K562 (cell line): Measurements from ENCODE around the gene CNIH4. TPM values are rescaled to one million over a fixed set of nuclear protein-coding genes. Genes with fewer than 3 reads are reported as not detected.

Experiments
- ATF7 ChIP-seq: fragments of 450-650 bp; IDR thresholded peaks from 2 replicates; pipeline ENCODE4 v1.7.1; 2014; ENCODE audit warnings: mild to moderate bottlenecking, moderate library complexity
- BCOR ChIP-seq: fragments of 450-650 bp; IDR thresholded peaks from 2 replicates; pipeline ENCODE4 v1.6.1; 2016
- BRD9 ChIP-seq: fragments of 450-650 bp; IDR thresholded peaks from 2 replicates; pipeline ENCODE4 v1.6.1; 2018; ENCODE audit warnings: low read depth; ENCODE audit not compliant: partially characterized antibody
- CBFA2T2 ChIP-seq: fragments of 450-650 bp; conservative IDR thresholded peaks from 2 replicates; pipeline ENCODE4 v1.6.1; 2017; ENCODE audit warnings: mild to moderate bottlenecking
- COPS2 ChIP-seq: fragments of 450-650 bp; conservative IDR thresholded peaks from 2 replicates; pipeline ENCODE4 v1.6.1; 2016; ENCODE audit warnings: mild to moderate bottlenecking, moderate library complexity
- FIP1L1 ChIP-seq: fragments of 200-400 bp; formaldehyde crosslinking; IDR thresholded peaks from 2 replicates; pipeline ENCODE4 v1.6.1; 2018; ENCODE audit warnings: mild to moderate bottlenecking, low read depth, low read length; ENCODE audit not compliant: poor library complexity, severe bottlenecking
- FOXA1 ChIP-seq: fragments of 450-650 bp; IDR thresholded peaks from 2 replicates; pipeline ENCODE4 v1.6.1; 2016; ENCODE audit warnings: mild to moderate bottlenecking, borderline replicate concordance
- GATA2 ChIP-seq: sonication (generic); formaldehyde crosslinking; IDR thresholded peaks from 2 replicates; pipeline ENCODE4 v1.4.0; 2020; ENCODE audit warnings: mild to moderate bottlenecking, missing genetic modification reagents
- JUN ChIP-seq, 2 experiments: sonication (generic) in 1 of 2; formaldehyde crosslinking in 1 of 2; IDR thresholded peaks; 2 replicates each; pipeline versions ENCODE4 v1.6.1 to v1.8.0; 2012 to 2022; ENCODE audit warnings: borderline replicate concordance in 2 of 2, mild to moderate bottlenecking in 2 of 2, improper control_type of control experiment in 1 of 2, low read depth in 1 of 2, low read length in 1 of 2, missing genetic modification reagents in 1 of 2
- LCOR ChIP-seq: sonication (generic); formaldehyde crosslinking; IDR thresholded peaks from 2 replicates; pipeline ENCODE4 v1.8.0; 2022; ENCODE audit warnings: mild to moderate bottlenecking, missing genetic modification reagents
- MEIS2 ChIP-seq: fragments of 450-650 bp; IDR thresholded peaks from 2 replicates; pipeline ENCODE4 v1.6.1; 2014; ENCODE audit warnings: mild to moderate bottlenecking; ENCODE audit not compliant: partially characterized antibody
- NCOA1 ChIP-seq: fragments of 450-650 bp; IDR thresholded peaks from 2 replicates; pipeline ENCODE4 v1.6.1; 2016; ENCODE audit warnings: low read depth
- PHB2 ChIP-seq: fragments of 450-650 bp; IDR thresholded peaks from 2 replicates; pipeline ENCODE4 v1.6.1; 2017; ENCODE audit warnings: low read depth
- PURB ChIP-seq: sonication (generic); formaldehyde crosslinking; IDR thresholded peaks from 2 replicates; pipeline ENCODE4 v1.9.0; 2021; ENCODE audit warnings: low read depth, mild to moderate bottlenecking, missing genetic modification reagents
- RFX7 ChIP-seq: fragments of 250-450 bp; sonication (Bioruptor Pico); IDR thresholded peaks from 2 replicates; pipeline ENCODE4 v1.5.1; 2021; ENCODE audit warnings: mild to moderate bottlenecking
- SMAD4 ChIP-seq: fragments of 250-450 bp; sonication (Bioruptor Pico); conservative IDR thresholded peaks from 2 replicates; pipeline ENCODE4 v1.8.0; 2021; ENCODE audit warnings: inconsistent platforms, mild to moderate bottlenecking, moderate library complexity
- ZFP36 ChIP-seq: fragments of 150-350 bp; IDR thresholded peaks from 2 replicates; pipeline ENCODE4 v1.6.1; 2018; ENCODE audit warnings: low read length, low read depth; ENCODE audit not compliant: partially characterized antibody
- ZKSCAN3 ChIP-seq: fragments of 250-450 bp; sonication (Bioruptor Pico); IDR thresholded peaks from 2 replicates; pipeline ENCODE4 v1.4.0; 2020
- ZNF561 ChIP-seq: fragments of 450-650 bp; formaldehyde crosslinking; conservative IDR thresholded peaks from 2 replicates; pipeline ENCODE4 v1.4.0; 2020; ENCODE audit warnings: mild to moderate bottlenecking, moderate library complexity
- ZNF644 ChIP-seq: fragments of 200-800 bp; sonication (Bioruptor generic); IDR thresholded peaks from 2 replicates; pipeline ENCODE4 v1.6.1; 2016; ENCODE audit warnings: low read depth, missing genetic modification characterization, missing compliant biosample characterization
- polyA plus RNA-seq, 8 experiments: library from polyadenylated mRNA; depleted of rRNA in 4 of 8; stranded (reverse) in 5 of 8; unstranded in 3 of 8; fragments of >200 nt; fragmentation: Nextera tagmentation in 2 of 8; fragmentation: Illumina TruSeq in 1 of 8; extraction: Ambion mirVana in 2 of 8; extraction: Trizol in 1 of 8; gene quantifications; 2 replicates each; pipeline versions ENCODE4 v1.2.1 to v1.2.3, GENCODE V29; 2011 to 2014; ENCODE audit warnings: inconsistent platforms in 1 of 8, missing spikeins in 1 of 8
- total RNA-seq, 7 experiments: library from RNA; depleted of rRNA in 6 of 7; stranded (reverse); fragments of >200 nt in 6 of 7; fragmentation: Illumina TruSeq in 2 of 7; extraction: Trizol in 2 of 7; gene quantifications; 2 replicates each; pipeline versions ENCODE4 v1.2.1 to v1.2.3, GENCODE V29; 2011 to 2021; ENCODE audit warnings: low replicate concordance in 1 of 7
- TF ChIP-seq, protein P1 (sequence below): fragments of 450-650 bp; IDR thresholded peaks from 2 replicates; pipeline ENCODE4 v1.6.1; 2016; ENCODE audit warnings: low read depth, mild to moderate bottlenecking, moderate library complexity
- TF ChIP-seq, protein P2 (sequence below): conservative IDR thresholded peaks from 2 replicates; pipeline ENCODE4 v1.6.1; 2011; ENCODE audit warnings: low read depth, mild to moderate bottlenecking, low read length; ENCODE audit not compliant: control insufficient read depth
- TF ChIP-seq, protein P3 (sequence below), 2 experiments: fragments of 450-650 bp in 1 of 2; sonication (generic) in 1 of 2; formaldehyde crosslinking in 1 of 2; IDR thresholded peaks in 1 of 2; conservative IDR thresholded peaks in 1 of 2; 2 replicates each; pipeline versions ENCODE4 v1.6.1 to v1.8.1; 2016 to 2023; ENCODE audit warnings: mild to moderate bottlenecking in 2 of 2, moderate library complexity in 2 of 2, inconsistent platforms in 1 of 2, missing genetic modification reagents in 1 of 2

The CNIH4 gene
- total and polyA plus RNA-seq, 9 of the 15 experiments (the other 6 are each of a cell fraction or from before 2014, with no cell fraction given) = 41.3 to 266 (median 61.1) TPM

DNA sequence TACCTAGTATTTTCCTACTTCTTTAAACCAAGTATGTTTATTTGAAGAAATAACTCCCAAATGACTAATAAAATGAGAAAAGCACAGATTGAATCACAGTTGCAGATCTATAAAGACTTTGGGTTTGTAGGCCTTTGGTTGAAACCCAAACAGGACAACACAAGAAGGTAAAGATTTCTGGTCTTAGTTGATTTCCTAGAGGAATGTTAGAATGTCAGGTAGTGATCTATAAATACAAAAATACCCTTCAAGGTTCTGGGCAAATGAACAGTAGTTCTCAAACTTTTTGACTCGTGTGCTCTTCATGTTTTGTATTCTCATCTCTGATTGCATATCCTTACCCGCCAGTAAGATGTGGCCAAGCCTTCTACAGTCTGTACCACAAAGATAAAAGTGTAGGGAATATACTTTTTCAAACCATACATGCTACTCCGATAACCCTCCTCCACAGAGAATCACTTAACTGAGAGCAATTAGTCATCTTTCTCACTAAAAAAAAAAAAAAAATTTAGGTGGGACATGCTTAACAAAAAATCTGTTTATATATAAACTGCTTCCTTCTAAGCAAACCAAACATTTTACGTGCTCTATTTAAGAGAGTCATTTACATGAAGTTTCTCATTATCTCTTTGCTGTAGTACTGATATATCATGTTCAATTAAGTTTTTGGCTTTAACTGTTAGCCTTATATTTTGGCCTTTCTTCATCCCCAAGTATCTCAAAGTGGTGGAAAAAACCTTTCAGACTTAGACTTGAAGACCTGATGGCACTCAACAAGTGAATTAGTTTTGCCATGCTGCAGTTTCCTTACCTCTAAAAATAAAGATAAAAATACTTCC lies 36.0 kb downstream of the CNIH4 start (continued):
- TF ChIP-seq PURB (no peak), SMAD4 (peak; percentile 68), LCOR (CRISPR knock-in tag) (peak; percentile 65; the same call in 1 of the 2 replicates), JUN (IDR thresholded peaks at IDR 0.05; ENCODE audit: borderline replicate concordance, low read depth, low read length) (0 out of 2 replicates have a peak, but pooled peaks have one; percentile 40), JUN (CRISPR knock-in tag; IDR thresholded peaks at IDR 0.05; ENCODE audit: borderline replicate concordance) (no peak), RFX7 (no peak), ZKSCAN3 (CRISPR knock-in tag) (no peak), CBFA2T2 (peak; percentile 96), MEIS2 (peak; percentile 48), FIP1L1 (no peak), PHB2 (peak; percentile 77), BCOR (peak; percentile 24; the same call in 1 of the 2 replicates), BRD9 (no peak), ZNF561 (CRISPR knock-in tag) (no peak), ZFP36 (no peak), COPS2 (no peak), ZNF644 (tag) (peak; percentile 64; the same call in 1 of the 2 replicates), GATA2 (CRISPR knock-in tag) (peak; percentile 78; the same call in 1 of the 2 replicates), FOXA1 (no peak), NCOA1 (peak; percentile 37; the same call in 1 of the 2 replicates), ATF7 (peak; percentile 49; the same call in 1 of the 2 replicates)
- TF ChIP-seq, protein P1, sequence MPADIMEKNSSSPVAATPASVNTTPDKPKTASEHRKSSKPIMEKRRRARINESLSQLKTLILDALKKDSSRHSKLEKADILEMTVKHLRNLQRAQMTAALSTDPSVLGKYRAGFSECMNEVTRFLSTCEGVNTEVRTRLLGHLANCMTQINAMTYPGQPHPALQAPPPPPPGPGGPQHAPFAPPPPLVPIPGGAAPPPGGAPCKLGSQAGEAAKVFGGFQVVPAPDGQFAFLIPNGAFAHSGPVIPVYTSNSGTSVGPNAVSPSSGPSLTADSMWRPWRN = peak; percentile 66; the same call in 1 of the 2 replicates
- TF ChIP-seq, protein P2, sequence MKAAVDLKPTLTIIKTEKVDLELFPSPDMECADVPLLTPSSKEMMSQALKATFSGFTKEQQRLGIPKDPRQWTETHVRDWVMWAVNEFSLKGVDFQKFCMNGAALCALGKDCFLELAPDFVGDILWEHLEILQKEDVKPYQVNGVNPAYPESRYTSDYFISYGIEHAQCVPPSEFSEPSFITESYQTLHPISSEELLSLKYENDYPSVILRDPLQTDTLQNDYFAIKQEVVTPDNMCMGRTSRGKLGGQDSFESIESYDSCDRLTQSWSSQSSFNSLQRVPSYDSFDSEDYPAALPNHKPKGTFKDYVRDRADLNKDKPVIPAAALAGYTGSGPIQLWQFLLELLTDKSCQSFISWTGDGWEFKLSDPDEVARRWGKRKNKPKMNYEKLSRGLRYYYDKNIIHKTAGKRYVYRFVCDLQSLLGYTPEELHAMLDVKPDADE = no peak
- TF ChIP-seq, protein P3, sequence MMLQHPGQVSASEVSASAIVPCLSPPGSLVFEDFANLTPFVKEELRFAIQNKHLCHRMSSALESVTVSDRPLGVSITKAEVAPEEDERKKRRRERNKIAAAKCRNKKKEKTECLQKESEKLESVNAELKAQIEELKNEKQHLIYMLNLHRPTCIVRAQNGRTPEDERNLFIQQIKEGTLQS (IDR thresholded peaks at IDR 0.05) = peak; percentile 85
- TF ChIP-seq, protein P3 (CRISPR knock-in tag; conservative IDR thresholded peaks at IDR 0.05) = peak; percentile 46; the same call in 1 of the 2 replicates
